ENCODE results near the gene PPP2R3A. TPM values are rescaled to one million over a fixed set of nuclear protein-coding genes. Genes with fewer than 3 reads are reported as not detected.

PPP2R3A gene
- polyA plus RNA-seq, 1 experiment, result 26.6 TPM

DNA sequence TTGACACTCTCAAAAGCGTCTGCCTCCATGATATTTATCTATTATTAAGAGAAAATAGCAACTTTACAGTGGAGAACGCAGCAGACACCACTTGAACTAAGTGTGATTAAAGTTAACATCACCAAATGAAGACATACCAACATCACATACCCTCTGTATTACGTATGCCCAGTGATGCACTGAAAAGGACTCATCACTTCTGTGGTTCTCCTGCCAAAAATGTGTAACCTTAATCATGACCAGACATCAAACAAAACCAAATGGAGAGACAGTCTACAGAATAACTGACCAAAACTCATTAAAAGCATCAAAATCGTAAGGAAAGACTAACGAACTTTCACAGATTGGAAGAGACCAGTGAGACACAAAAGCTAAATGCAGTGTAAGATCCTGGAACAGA, 103.2 kb downstream of the PPP2R3A start:
- Histone ChIP-seq H3K27me3 (ENCODE audit: control insufficient read depth, insufficient read depth, low read length) (no peaks in the 10 kb centered on the region), H3K27ac (ENCODE audit: low read depth, low read length) (no peak overlapping the region), H3K9me3 (ENCODE audit: control insufficient read depth, insufficient read depth, low read length) (no peaks in the 10 kb centered on the region), H3K4me3 (ENCODE audit: low read depth, low read length) (no peak overlapping the region)
- ChIA-PET POLR2A (no interaction called here), CTCF (interaction anchor here (0.5 to 4.6 kb wide), 4 partner anchors 27 to 945 kb away, joined by 4 to 33 read pairs (median 18); partner anchors contain the start of gene STAG1)
- peak; percentile 46 for DNase-seq (ENCODE audit: low read depth, low spot score)
- TF ChIP-seq, protein P1, sequence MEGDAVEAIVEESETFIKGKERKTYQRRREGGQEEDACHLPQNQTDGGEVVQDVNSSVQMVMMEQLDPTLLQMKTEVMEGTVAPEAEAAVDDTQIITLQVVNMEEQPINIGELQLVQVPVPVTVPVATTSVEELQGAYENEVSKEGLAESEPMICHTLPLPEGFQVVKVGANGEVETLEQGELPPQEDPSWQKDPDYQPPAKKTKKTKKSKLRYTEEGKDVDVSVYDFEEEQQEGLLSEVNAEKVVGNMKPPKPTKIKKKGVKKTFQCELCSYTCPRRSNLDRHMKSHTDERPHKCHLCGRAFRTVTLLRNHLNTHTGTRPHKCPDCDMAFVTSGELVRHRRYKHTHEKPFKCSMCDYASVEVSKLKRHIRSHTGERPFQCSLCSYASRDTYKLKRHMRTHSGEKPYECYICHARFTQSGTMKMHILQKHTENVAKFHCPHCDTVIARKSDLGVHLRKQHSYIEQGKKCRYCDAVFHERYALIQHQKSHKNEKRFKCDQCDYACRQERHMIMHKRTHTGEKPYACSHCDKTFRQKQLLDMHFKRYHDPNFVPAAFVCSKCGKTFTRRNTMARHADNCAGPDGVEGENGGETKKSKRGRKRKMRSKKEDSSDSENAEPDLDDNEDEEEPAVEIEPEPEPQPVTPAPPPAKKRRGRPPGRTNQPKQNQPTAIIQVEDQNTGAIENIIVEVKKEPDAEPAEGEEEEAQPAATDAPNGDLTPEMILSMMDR (IDR thresholded peaks at IDR 0.05; ENCODE audit: low read depth, low read length), result no peak

DNA sequence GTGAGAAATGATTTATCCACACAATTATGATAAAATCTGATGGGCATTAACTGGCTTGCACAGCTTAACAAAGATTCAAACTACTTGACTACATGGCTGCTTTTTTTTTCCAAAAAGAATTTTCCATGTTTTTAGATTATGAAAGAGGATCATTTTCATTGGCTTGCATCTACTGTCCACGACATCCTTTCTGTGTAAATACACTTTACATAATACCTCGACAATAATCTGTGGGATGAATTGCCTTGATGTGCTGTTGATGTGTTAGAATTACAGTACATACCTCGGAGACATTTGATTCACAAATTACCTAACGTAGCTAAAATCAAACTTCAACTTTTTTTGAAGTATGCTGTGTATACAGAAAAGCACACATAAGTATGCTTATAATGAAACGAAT, 104.4 kb downstream of the PPP2R3A start:
- no peak overlapping the region for H3K4me3 ChIP-seq (ENCODE audit: low read depth, low read length)
- no peaks in the 10 kb centered on the region for H3K27me3 ChIP-seq (ENCODE audit: control insufficient read depth, insufficient read depth, low read length)
- TF ChIP-seq, protein P1 (IDR thresholded peaks at IDR 0.05; ENCODE audit: low read depth, low read length), result no peak
- H3K9me3 ChIP-seq (ENCODE audit: control insufficient read depth, insufficient read depth, low read length), result no peaks in the 10 kb centered on the region
- POLR2A ChIA-PET, result interaction anchor here (0.5 to 0.7 kb wide), 2 partner anchors 126 to 326 kb away, joined by 4 to 8 read pairs; partner anchors contain the start of gene MSL2
- CTCF ChIA-PET, result interaction anchor here (0.6 to 4.6 kb wide), 6 partner anchors 28 to 944 kb away, joined by 3 to 33 read pairs (median 10); partner anchors contain the start of genes PPP2R3A and STAG1
- no peak for DNase-seq (ENCODE audit: low read depth, low spot score)
- H3K27ac ChIP-seq (ENCODE audit: low read depth, low read length), result no peak overlapping the region

DNA sequence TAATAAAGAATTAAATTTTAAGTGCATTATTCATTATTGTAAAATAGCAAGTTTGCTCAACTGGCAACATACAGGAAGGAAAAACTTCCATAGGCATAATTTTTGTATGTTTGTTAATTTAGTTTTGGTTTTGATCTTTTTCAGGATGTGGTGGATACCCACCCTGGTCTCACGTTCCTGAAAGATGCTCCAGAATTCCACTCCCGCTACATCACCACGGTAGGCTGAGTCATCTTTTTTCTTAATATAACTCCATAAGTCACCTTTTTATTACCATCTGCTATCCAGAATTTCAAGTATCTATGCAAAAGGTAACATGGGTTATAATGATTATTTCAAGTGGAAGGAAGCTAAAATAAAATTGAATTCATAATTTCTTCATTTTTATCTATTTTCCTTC, 104.8 kb downstream of the PPP2R3A start:
- TF ChIP-seq, protein P1 (IDR thresholded peaks at IDR 0.05; ENCODE audit: low read depth, low read length), result no peak
- Histone ChIP-seq H3K27me3 (ENCODE audit: control insufficient read depth, insufficient read depth, low read length) (no peaks in the 10 kb centered on the region), H3K4me3 (ENCODE audit: low read depth, low read length) (no peak overlapping the region), H3K9me3 (ENCODE audit: control insufficient read depth, insufficient read depth, low read length) (no peaks in the 10 kb centered on the region), H3K27ac (ENCODE audit: low read depth, low read length) (no peak overlapping the region)
- DNase-seq (ENCODE audit: low read depth, low spot score), result peak; percentile 66
- POLR2A ChIA-PET, result interaction anchor here (0.7 kb wide), 1 partner anchor 126 kb away, joined by 4 read pairs; the partner anchor contains the start of gene MSL2
- CTCF ChIA-PET, result interaction anchor here (0.6 to 4.6 kb wide), 9 partner anchors 9 to 962 kb away, joined by 3 to 33 read pairs (median 4); partner anchors contain the start of genes PPP2R3A and STAG1

DNA sequence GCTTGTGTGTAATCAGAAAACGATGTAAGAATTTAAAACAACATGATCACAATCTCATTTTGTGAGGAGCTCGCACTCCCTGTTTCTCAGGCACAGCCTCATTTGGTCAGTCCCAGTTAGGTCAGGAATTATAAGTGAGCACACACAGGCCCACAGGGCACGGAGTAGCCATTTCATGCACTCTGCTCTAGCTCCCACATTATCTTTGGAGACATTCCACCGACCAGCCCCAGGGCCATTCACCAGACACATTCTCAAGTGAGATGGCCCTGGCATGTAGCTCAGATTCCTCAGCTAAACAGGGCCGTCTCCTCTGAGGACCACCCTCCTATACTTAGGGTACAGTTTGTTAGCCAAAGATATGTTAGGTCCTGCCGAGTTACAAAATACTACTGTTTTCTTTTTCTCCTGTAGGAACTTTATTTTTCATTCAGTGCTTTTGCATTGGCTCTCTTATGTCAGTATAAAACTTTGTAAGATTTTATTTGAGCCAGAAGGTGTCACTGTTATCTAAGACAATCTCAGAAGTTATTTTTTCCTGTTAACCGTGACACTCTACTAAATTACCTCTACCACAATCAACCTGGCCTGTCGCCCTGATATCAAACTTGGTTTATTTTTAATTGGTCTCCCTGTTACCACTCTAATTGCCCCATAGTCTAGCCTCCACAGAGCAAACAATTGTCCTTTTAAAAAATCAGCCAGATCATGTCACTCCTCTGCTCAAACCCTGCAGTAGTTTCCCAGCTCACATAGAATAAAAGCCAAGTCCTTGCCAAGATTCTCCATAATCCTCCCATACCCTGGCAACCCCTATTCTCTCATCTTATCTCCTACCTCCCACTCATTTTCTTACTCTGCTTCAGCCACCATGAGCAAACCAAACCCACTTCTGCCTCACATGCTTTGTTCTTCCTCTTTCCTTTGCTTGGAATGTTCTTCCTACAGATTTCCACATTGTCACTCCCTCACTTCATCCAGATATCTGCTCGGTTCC, 105.7 kb downstream of the PPP2R3A start:
- H3K9me3 ChIP-seq (ENCODE audit: control insufficient read depth, insufficient read depth, low read length), result no peaks in the 10 kb centered on the region
- no peak overlapping the region for H3K4me3 ChIP-seq (ENCODE audit: low read depth, low read length)
- TF ChIP-seq, protein P1 (IDR thresholded peaks at IDR 0.05; ENCODE audit: low read depth, low read length), result no peak
- peak overlapping the region; percentile 81 for H3K27ac ChIP-seq (ENCODE audit: low read depth, low read length)
- CTCF ChIA-PET, result interaction anchor here (0.6 to 4.6 kb wide), 11 partner anchors 8 to 961 kb away, joined by 3 to 33 read pairs (median 4); partner anchors contain the start of genes PPP2R3A and STAG1
- no peak for DNase-seq (ENCODE audit: low read depth, low spot score)
- POLR2A ChIA-PET, result no interaction called here
- H3K27me3 ChIP-seq (ENCODE audit: control insufficient read depth, insufficient read depth, low read length), result no peaks in the 10 kb centered on the region
